Body of pancreas (tissue), 4 donors: Measurements from ENCODE around the gene CREBRF. TPM values are rescaled to one million over a fixed set of nuclear protein-coding genes. Genes with fewer than 3 reads are reported as not detected.

Source experiments
- ATAC-seq: fragments of 150-250 bp; one replicate; pipeline ENCODE4 v1.9.1; 2016
- DNase-seq, 4 donors: peaks; one replicate each; pipeline ENCODE4 v3.0.0-alpha.2; 2019
- H3K27ac ChIP-seq, 4 donors: fragments of 200-600 bp; sonication (generic); 1 replicate in 3 of 4; 2 replicates in 1 of 4; pipeline versions ENCODE4 v1.5.1 to v1.6.1; 2016 to 2019; ENCODE audit warnings: mild to moderate bottlenecking in 1 of 4, mixed read lengths in 1 of 4, moderate library complexity in 1 of 4
- H3K27me3 ChIP-seq, 2 donors: fragments of 200-600 bp; sonication (generic); one replicate each; pipeline ENCODE4 v1.6.0; 2016; ENCODE audit warnings: mild to moderate bottlenecking in 1 of 2
- H3K36me3 ChIP-seq, 2 donors: fragments of 200-600 bp; sonication (generic); replicated peaks in 1 of 2; 2 replicates each; pipeline ENCODE4 v1.5.1; 2016; ENCODE audit warnings: low read depth in 2 of 2; ENCODE audit not compliant: insufficient read depth in 1 of 2
- H3K4me1 ChIP-seq: fragments of 200-600 bp; sonication (generic); one replicate; pipeline ENCODE4 v1.6.0; 2016
- H3K4me3 ChIP-seq, 2 donors: fragments of 200-600 bp; sonication (generic); 1 replicate in 1 of 2; 2 replicates in 1 of 2; pipeline ENCODE4 v1.5.1; 2016 to 2019
- H3K9me3 ChIP-seq, 3 donors: fragments of 200-600 bp; sonication (generic); 1 replicate in 2 of 3; 2 replicates in 1 of 3; pipeline ENCODE4 v1.5.1; 2016
- CTCF ChIP-seq, 7 experiments: fragments of 450-650 bp in 4 of 7; fragments of 200-600 bp in 3 of 7; sonication (generic) in 3 of 7; IDR thresholded peaks; one replicate each; pipeline ENCODE4 v1.5.1; 2016 to 2019; ENCODE audit warnings: antibody characterized with exemption in 7 of 7
- POLR2A ChIP-seq, 3 donors: fragments of 450-650 bp; IDR thresholded peaks; one replicate each; pipeline ENCODE4 v1.6.1; 2016; ENCODE audit warnings: antibody characterized with exemption in 3 of 3, mild to moderate bottlenecking in 2 of 3
- WGBS, 2 donors: methylation state at CpG; one replicate each; pipeline ENCODE4 v1.1.5; 2017; 5-methylcytosine and 5-hydroxymethylcytosine counted together
- intact Hi-C: fragments of 100-400 bp; cut with DNase I; formaldehyde crosslinking; loops from one replicate; pipeline ENCODE4 v1.15.1; 2023
- total RNA-seq, 2 donors: library from RNA; depleted of rRNA; stranded (reverse); fragments of >200 nt; gene quantifications; one replicate each; pipeline ENCODE4 v1.1.0, GENCODE V29; 2016

CREBRF gene
- total RNA-seq, 2 donors from 2014 or later = 19.7 to 37.2 TPM

- Histone ChIP-seq H3K4me1 (no peaks in the 10 kb centered on the region), H3K27me3 (no peaks in the 10 kb centered on the region), H3K4me3 (no peak overlapping the region), H3K36me3 (no peaks in the 10 kb centered on the region), H3K27ac (no peak overlapping the region), H3K9me3 (no peaks in the 10 kb centered on the region)
- intact Hi-C loops = no loop called here
- DNase-seq = no peak
- TF ChIP-seq POLR2A (IDR thresholded peaks at IDR 0.05) (no peak), CTCF (IDR thresholded peaks at IDR 0.05) (no peak)
- no peak for ATAC-seq
- WGBS, 2 donors = 39 to 46% methylated on average over 4 of the region's 4 CpGs
Measured at GRCh38 chr5:173175523-173175922, 119.4 kb downstream of the CREBRF start.

GRCh38 chr5:173178369-173178910, 122.3 kb downstream of the CREBRF start:
- no peaks in the 10 kb centered on the region for H3K27me3 ChIP-seq
- H3K27ac ChIP-seq = no peak overlapping the region
- WGBS, 2 donors = 69 to 80% methylated on average over 12 of the region's 12 CpGs
- H3K4me3 ChIP-seq = no peak overlapping the region
- intact Hi-C loops = no loop called here
- no peaks in the 10 kb centered on the region for H3K9me3 ChIP-seq
- ATAC-seq = no peak
- no peaks in the 10 kb centered on the region for H3K36me3 ChIP-seq
- DNase-seq = no peak
- H3K4me1 ChIP-seq = no peaks in the 10 kb centered on the region
- TF ChIP-seq CTCF (IDR thresholded peaks at IDR 0.05) (no peak), POLR2A (IDR thresholded peaks at IDR 0.05) (no peak)

- intact Hi-C loops = no loop called here
- 66 to 100% methylated on average over 2 of the region's 2 CpGs for WGBS, 2 donors
- TF ChIP-seq CTCF (IDR thresholded peaks at IDR 0.05) (no peak), POLR2A (IDR thresholded peaks at IDR 0.05) (no peak)
- Histone ChIP-seq H3K36me3 (no peaks in the 10 kb centered on the region), H3K27ac (no peak overlapping the region), H3K4me3 (no peak overlapping the region), H3K4me1 (no peaks in the 10 kb centered on the region), H3K27me3 (no peaks in the 10 kb centered on the region), H3K9me3 (no peaks in the 10 kb centered on the region)
- ATAC-seq = no peak
- no peak for DNase-seq
Measured at GRCh38 chr5:173180331-173180730, 124.2 kb downstream of the CREBRF start.

- no peak for TF ChIP-seq POLR2A (IDR thresholded peaks at IDR 0.05)
- TF ChIP-seq CTCF (IDR thresholded peaks at IDR 0.05) = peak in 1 of 7 experiments; percentile 13
- intact Hi-C loops = no loop called here
- Histone ChIP-seq H3K4me3 (no peak overlapping the region), H3K27me3 (no peaks in the 10 kb centered on the region), H3K4me1 (no peaks in the 10 kb centered on the region), H3K9me3 (no peaks in the 10 kb centered on the region), H3K27ac (no peak overlapping the region), H3K36me3 (no peaks in the 10 kb centered on the region)
- ATAC-seq = peak; percentile 30
- 69 to 70% methylated on average over 5 to 11 of the region's 11 CpGs for WGBS, 2 donors
- peak in 1 of 4 donors; percentile 14 for DNase-seq
Measured at GRCh38 chr5:173187054-173187743, 131.0 kb downstream of the CREBRF start.

- WGBS, 2 donors = 68 to 85% methylated on average over 2 of the region's 2 CpGs
- no peak for DNase-seq
- Histone ChIP-seq H3K27me3 (no peaks in the 10 kb centered on the region), H3K4me3 (no peak overlapping the region), H3K36me3 (no peaks in the 10 kb centered on the region), H3K27ac (no peak overlapping the region), H3K9me3 (no peaks in the 10 kb centered on the region), H3K4me1 (no peaks in the 10 kb centered on the region)
- intact Hi-C loops = no loop called here
- ATAC-seq = no peak
- no peak for TF ChIP-seq POLR2A (IDR thresholded peaks at IDR 0.05)
- no peak for TF ChIP-seq CTCF (IDR thresholded peaks at IDR 0.05)
Measured at GRCh38 chr5:173188280-173188679, 132.1 kb downstream of the CREBRF start.
